Cardiac muscle cell (in vitro differentiated cells and primary cell): ENCODE measurements around the gene ZNF397. TPM values are rescaled to one million over a fixed set of nuclear protein-coding genes. Genes with fewer than 3 reads are reported as not detected.

Experiments used
- DNase-seq, 2 donors: peaks; one replicate each; pipeline versions ENCODE4 v3.0.0 to v3.0.0-alpha.2; 2010 to 2017; ENCODE audit warnings: low read depth in 1 of 2, low spot score in 1 of 2
- H3K27ac ChIP-seq: fragments of 200-600 bp; sonication (generic); 2 replicates; pipeline ENCODE4 v1.5.1; 2016
- H3K27me3 ChIP-seq: fragments of 200-600 bp; sonication (generic); 2 replicates; pipeline ENCODE4 v1.6.0; 2016; ENCODE audit warnings: control low read depth
- H3K36me3 ChIP-seq: fragments of 200-600 bp; sonication (generic); 2 replicates; pipeline ENCODE4 v1.5.1; 2016; ENCODE audit warnings: control low read depth
- H3K4me1 ChIP-seq: fragments of 200-600 bp; sonication (generic); 2 replicates; pipeline ENCODE4 v1.8.1; 2017; ENCODE audit warnings: low read depth, mild to moderate bottlenecking, mixed run types
- H3K4me3 ChIP-seq: fragments of 200-600 bp; sonication (generic); 2 replicates; pipeline ENCODE4 v1.5.1; 2016; ENCODE audit warnings: mild to moderate bottlenecking
- H3K9me3 ChIP-seq: fragments of 200-600 bp; sonication (generic); 2 replicates; pipeline ENCODE4 v1.5.1; 2017; ENCODE audit warnings: low read depth, mild to moderate bottlenecking, control low read depth
- CTCF ChIP-seq: IDR thresholded peaks from 2 replicates; pipeline ENCODE4 v1.5.1; 2012; ENCODE audit warnings: low read depth, mild to moderate bottlenecking, low read length
- polyA plus RNA-seq: library from polyadenylated mRNA; unstranded; fragments of >200 nt; fragmentation: Nextera tagmentation; extraction: Ambion mirVana; gene quantifications from 2 replicates; pipeline ENCODE4 v1.2.1, GENCODE V29; 2016
- total RNA-seq: library from RNA; depleted of rRNA; stranded (reverse); fragments of >200 nt; gene quantifications from 2 replicates; pipeline ENCODE4 v1.2.3, GENCODE V29; 2016

Gene ZNF397
- total and polyA plus RNA-seq, 2 experiments from 2014 or later, result 10.2 to 21.5 TPM

GRCh38 chr18:35256947-35257346, 16.1 kb downstream of the ZNF397 start:
- H3K27me3 ChIP-seq, result no peaks in the 10 kb centered on the region
- H3K4me1 ChIP-seq, result no peaks in the 10 kb centered on the region
- peaks cover 22% of the 10 kb centered on the region for H3K36me3 ChIP-seq
- TF ChIP-seq CTCF, result no peak
- no peak overlapping the region for H3K4me3 ChIP-seq
- DNase-seq, result no peak
- no peak overlapping the region for H3K27ac ChIP-seq
- H3K9me3 ChIP-seq, result no peaks in the 10 kb centered on the region

GRCh38 chr18:35264409-35264808, 23.6 kb downstream of the ZNF397 start:
- H3K27me3 ChIP-seq, result no peaks in the 10 kb centered on the region
- no peaks in the 10 kb centered on the region for H3K4me1 ChIP-seq
- no peak overlapping the region for H3K27ac ChIP-seq
- H3K4me3 ChIP-seq, result no peak overlapping the region
- no peak for TF ChIP-seq CTCF
- DNase-seq, result no peak
- H3K9me3 ChIP-seq, result no peaks in the 10 kb centered on the region
- H3K36me3 ChIP-seq, result peaks cover 7% of the 10 kb centered on the region

GRCh38 chr18:35267161-35267651, 26.4 kb downstream of the ZNF397 start:
- Histone ChIP-seq H3K27ac (no peak overlapping the region), H3K36me3 (peaks cover 3% of the 10 kb centered on the region), H3K27me3 (no peaks in the 10 kb centered on the region), H3K4me3 (no peak overlapping the region), H3K9me3 (no peaks in the 10 kb centered on the region), H3K4me1 (no peaks in the 10 kb centered on the region)
- peak in 1 of 2 donors; percentile 83 for DNase-seq
- no peak for TF ChIP-seq CTCF

- H3K36me3 ChIP-seq, result peaks cover under 1% of the 10 kb centered on the region
- TF ChIP-seq CTCF, result no peak
- no peak overlapping the region for H3K4me3 ChIP-seq
- no peaks in the 10 kb centered on the region for H3K4me1 ChIP-seq
- H3K27me3 ChIP-seq, result no peaks in the 10 kb centered on the region
- H3K27ac ChIP-seq, result no peak overlapping the region
- no peaks in the 10 kb centered on the region for H3K9me3 ChIP-seq
- no peak for DNase-seq
Observed at GRCh38 chr18:35267809-35268208, 27.0 kb downstream of the ZNF397 start.

- no peak for DNase-seq
- H3K4me3 ChIP-seq, result no peak overlapping the region
- H3K36me3 ChIP-seq, result no peaks in the 10 kb centered on the region
- H3K9me3 ChIP-seq, result no peaks in the 10 kb centered on the region
- H3K27ac ChIP-seq, result no peak overlapping the region
- H3K4me1 ChIP-seq, result no peaks in the 10 kb centered on the region
- TF ChIP-seq CTCF, result no peak
- no peaks in the 10 kb centered on the region for H3K27me3 ChIP-seq
Observed at GRCh38 chr18:35268821-35269220, 28.0 kb downstream of the ZNF397 start.

GRCh38 chr18:35271656-35272055, 30.8 kb downstream of the ZNF397 start:
- H3K36me3 ChIP-seq, result no peaks in the 10 kb centered on the region
- no peak overlapping the region for H3K27ac ChIP-seq
- H3K4me3 ChIP-seq, result no peak overlapping the region
- H3K27me3 ChIP-seq, result no peaks in the 10 kb centered on the region
- H3K9me3 ChIP-seq, result no peaks in the 10 kb centered on the region
- TF ChIP-seq CTCF, result no peak
- no peaks in the 10 kb centered on the region for H3K4me1 ChIP-seq
- DNase-seq, result no peak
